ENCODE measurements around the gene PRRG2. TPM values are rescaled to one million over a fixed set of nuclear protein-coding genes. Genes with fewer than 3 reads are reported as not detected.

Gene PRRG2
- polyA plus RNA-seq (2013, experiment 1 of 2) = 1.8 TPM
- polyA plus RNA-seq (2013, experiment 2 of 2) = 1.5 TPM

- Histone ChIP-seq H3K27me3 (ENCODE audit: insufficient read depth, low read length) (no peaks in the 10 kb centered on the region), H3K27ac (ENCODE audit: low read depth, low read length) (no peak within 1 kb of the TSS; the same call in 1 of the 2 replicates)
- 71% methylated on average over 15 of the region's 15 CpGs for WGBS
Observed at GRCh38 chr19:49581007-49581508, at the start of gene PRRG2. TSS of gene PRRG2 (plus strand) at chr19:49581316. CDS start at chr19:49583220, 1,904 bp downstream.

GRCh38 chr19:49533551-49534488 is 47.3 kb upstream of the PRRG2 start:
- no peak overlapping the region for H3K9ac ChIP-seq (ENCODE audit: low read depth, low read length)
- peaks cover 6% of the 10 kb centered on the region; the same call in 1 of the 2 replicates for H3K36me3 ChIP-seq (ENCODE audit: insufficient read depth, low read length)
- no peaks in the 10 kb centered on the region for H3K4me1 ChIP-seq (ENCODE audit: insufficient read depth, low read length)
- peaks cover 7% of the 10 kb centered on the region for H3K27me3 ChIP-seq (ENCODE audit: insufficient read depth, low read length)
- WGBS = 1% methylated on average over 87 of the region's 87 CpGs
- H3K4me3 ChIP-seq (ENCODE audit: low read length) = peak overlapping the region; percentile 64
- no peak overlapping the region for H3K27ac ChIP-seq (ENCODE audit: low read depth, low read length)
- no peaks in the 10 kb centered on the region for H3K9me3 ChIP-seq (ENCODE audit: insufficient read depth, low read depth, low read length)

More at GRCh38 chr19:49581007-49581508, at the start of gene PRRG2:
- Histone ChIP-seq H3K9ac (ENCODE audit: low read depth, low read length) (peak within 1 kb of the TSS; percentile 87), H3K4me3 (ENCODE audit: low read length) (peak within 1 kb of the TSS; percentile 90), H3K36me3 (ENCODE audit: insufficient read depth, low read length) (peaks cover 6% of the 10 kb centered on the region; the same call in 1 of the 2 replicates), H3K9me3 (ENCODE audit: insufficient read depth, low read depth, low read length) (no peaks in the 10 kb centered on the region), H3K4me1 (ENCODE audit: insufficient read depth, low read length) (peaks cover 16% of the 10 kb centered on the region)

GRCh38 chr19:49534632-49535385 is 46.3 kb upstream of the PRRG2 start:
- Histone ChIP-seq H3K36me3 (ENCODE audit: insufficient read depth, low read length) (peaks cover 10% of the 10 kb centered on the region; the same call in 1 of the 2 replicates), H3K4me3 (ENCODE audit: low read length) (peak overlapping the region; percentile 64), H3K9me3 (ENCODE audit: insufficient read depth, low read depth, low read length) (no peaks in the 10 kb centered on the region), H3K27me3 (ENCODE audit: insufficient read depth, low read length) (peaks cover 7% of the 10 kb centered on the region), H3K27ac (ENCODE audit: low read depth, low read length) (no peak overlapping the region), H3K4me1 (ENCODE audit: insufficient read depth, low read length) (no peaks in the 10 kb centered on the region), H3K9ac (ENCODE audit: low read depth, low read length) (no peak overlapping the region)
- 41% methylated on average over 8 of the region's 8 CpGs for WGBS

GRCh38 chr19:49536921-49537462 is 44.1 kb upstream of the PRRG2 start:
- H3K27me3 ChIP-seq (ENCODE audit: insufficient read depth, low read length) = peaks cover 7% of the 10 kb centered on the region
- H3K36me3 ChIP-seq (ENCODE audit: insufficient read depth, low read length) = peaks cover 8% of the 10 kb centered on the region; the same call in 1 of the 2 replicates
- no peak overlapping the region for H3K4me3 ChIP-seq (ENCODE audit: low read length)
- H3K9me3 ChIP-seq (ENCODE audit: insufficient read depth, low read depth, low read length) = no peaks in the 10 kb centered on the region
- 94% methylated on average over 22 of the region's 22 CpGs for WGBS
- H3K9ac ChIP-seq (ENCODE audit: low read depth, low read length) = no peak overlapping the region
- no peaks in the 10 kb centered on the region for H3K4me1 ChIP-seq (ENCODE audit: insufficient read depth, low read length)
- H3K27ac ChIP-seq (ENCODE audit: low read depth, low read length) = no peak overlapping the region

- 93% methylated on average over 5 of the region's 5 CpGs for WGBS
- H3K4me1 ChIP-seq (ENCODE audit: insufficient read depth, low read length) = no peaks in the 10 kb centered on the region
- H3K27me3 ChIP-seq (ENCODE audit: insufficient read depth, low read length) = peaks cover 7% of the 10 kb centered on the region
- H3K4me3 ChIP-seq (ENCODE audit: low read length) = no peak overlapping the region
- no peak overlapping the region for H3K27ac ChIP-seq (ENCODE audit: low read depth, low read length)
- H3K9ac ChIP-seq (ENCODE audit: low read depth, low read length) = no peak overlapping the region
- H3K9me3 ChIP-seq (ENCODE audit: insufficient read depth, low read depth, low read length) = no peaks in the 10 kb centered on the region
- peaks cover 8% of the 10 kb centered on the region; the same call in 1 of the 2 replicates for H3K36me3 ChIP-seq (ENCODE audit: insufficient read depth, low read length)
Observed at GRCh38 chr19:49538643-49539042, 42.5 kb upstream of the PRRG2 start.

GRCh38 chr19:49539192-49539952 is 41.7 kb upstream of the PRRG2 start:
- peaks cover 8% of the 10 kb centered on the region; the same call in 1 of the 2 replicates for H3K36me3 ChIP-seq (ENCODE audit: insufficient read depth, low read length)
- H3K27ac ChIP-seq (ENCODE audit: low read depth, low read length) = no peak overlapping the region
- H3K9me3 ChIP-seq (ENCODE audit: insufficient read depth, low read depth, low read length) = no peaks in the 10 kb centered on the region
- 97% methylated on average over 13 of the region's 13 CpGs for WGBS
- peaks cover 4% of the 10 kb centered on the region for H3K27me3 ChIP-seq (ENCODE audit: insufficient read depth, low read length)
- no peak overlapping the region for H3K9ac ChIP-seq (ENCODE audit: low read depth, low read length)
- no peaks in the 10 kb centered on the region for H3K4me1 ChIP-seq (ENCODE audit: insufficient read depth, low read length)
- no peak overlapping the region for H3K4me3 ChIP-seq (ENCODE audit: low read length)

- H3K4me1 ChIP-seq (ENCODE audit: insufficient read depth, low read length) = peaks cover 3% of the 10 kb centered on the region; the same call in 1 of the 2 replicates
- no peak overlapping the region for H3K27ac ChIP-seq (ENCODE audit: low read depth, low read length)
- H3K9ac ChIP-seq (ENCODE audit: low read depth, low read length) = no peak overlapping the region
- peaks cover 8% of the 10 kb centered on the region; the same call in 1 of the 2 replicates for H3K36me3 ChIP-seq (ENCODE audit: insufficient read depth, low read length)
- no peak overlapping the region for H3K4me3 ChIP-seq (ENCODE audit: low read length)
- no peaks in the 10 kb centered on the region for H3K9me3 ChIP-seq (ENCODE audit: insufficient read depth, low read depth, low read length)
- no peaks in the 10 kb centered on the region for H3K27me3 ChIP-seq (ENCODE audit: insufficient read depth, low read length)
- WGBS = 94% methylated on average over 6 of the region's 6 CpGs
Observed at GRCh38 chr19:49541914-49542313, 39.2 kb upstream of the PRRG2 start.

- 93% methylated on average over 16 of the region's 16 CpGs for WGBS
- Histone ChIP-seq H3K36me3 (ENCODE audit: insufficient read depth, low read length) (peaks cover 8% of the 10 kb centered on the region; the same call in 1 of the 2 replicates), H3K4me3 (ENCODE audit: low read length) (no peak overlapping the region), H3K9ac (ENCODE audit: low read depth, low read length) (no peak overlapping the region), H3K4me1 (ENCODE audit: insufficient read depth, low read length) (peaks cover 3% of the 10 kb centered on the region; the same call in 1 of the 2 replicates), H3K27ac (ENCODE audit: low read depth, low read length) (no peak overlapping the region), H3K27me3 (ENCODE audit: insufficient read depth, low read length) (no peaks in the 10 kb centered on the region), H3K9me3 (ENCODE audit: insufficient read depth, low read depth, low read length) (no peaks in the 10 kb centered on the region)
Observed at GRCh38 chr19:49542446-49542845, 38.7 kb upstream of the PRRG2 start.

- no peaks in the 10 kb centered on the region for H3K27me3 ChIP-seq (ENCODE audit: insufficient read depth, low read length)
- H3K9ac ChIP-seq (ENCODE audit: low read depth, low read length) = no peak overlapping the region
- 92% methylated on average over 14 of the region's 14 CpGs for WGBS
- no peaks in the 10 kb centered on the region for H3K9me3 ChIP-seq (ENCODE audit: insufficient read depth, low read depth, low read length)
- H3K27ac ChIP-seq (ENCODE audit: low read depth, low read length) = no peak overlapping the region
- no peak overlapping the region for H3K4me3 ChIP-seq (ENCODE audit: low read length)
- H3K36me3 ChIP-seq (ENCODE audit: insufficient read depth, low read length) = peaks cover 8% of the 10 kb centered on the region; the same call in 1 of the 2 replicates
- H3K4me1 ChIP-seq (ENCODE audit: insufficient read depth, low read length) = peaks cover 3% of the 10 kb centered on the region; the same call in 1 of the 2 replicates
Observed at GRCh38 chr19:49543032-49543431, 38.1 kb upstream of the PRRG2 start.

- peaks cover under 1% of the 10 kb centered on the region; the same call in 1 of the 2 replicates for H3K36me3 ChIP-seq (ENCODE audit: insufficient read depth, low read length)
- WGBS = 92% methylated on average over 5 of the region's 5 CpGs
- H3K27ac ChIP-seq (ENCODE audit: low read depth, low read length) = no peak overlapping the region
- H3K4me1 ChIP-seq (ENCODE audit: insufficient read depth, low read length) = peaks cover 3% of the 10 kb centered on the region; the same call in 1 of the 2 replicates
- no peaks in the 10 kb centered on the region for H3K9me3 ChIP-seq (ENCODE audit: insufficient read depth, low read depth, low read length)
- H3K27me3 ChIP-seq (ENCODE audit: insufficient read depth, low read length) = no peaks in the 10 kb centered on the region
- no peak overlapping the region for H3K4me3 ChIP-seq (ENCODE audit: low read length)
- H3K9ac ChIP-seq (ENCODE audit: low read depth, low read length) = no peak overlapping the region
Observed at GRCh38 chr19:49544154-49544553, 37.0 kb upstream of the PRRG2 start.

Measured in HUES64 (cell line).